GM12892 (cell line): Measurements from ENCODE around the gene DPP6.

ENCODE experiments used
- POLR2A ChIP-seq: IDR thresholded peaks from 2 replicates; pipeline ENCODE4 v1.6.1; 2011; ENCODE audit warnings: low read depth, low read length, control low read depth
- POLR2AphosphoS5 ChIP-seq: IDR thresholded peaks from 2 replicates; pipeline ENCODE4 v1.6.1; 2011; ENCODE audit warnings: low read depth, low read length, control low read depth
- TAF1 ChIP-seq: IDR thresholded peaks from 2 replicates; pipeline ENCODE4 v1.6.1; 2011; ENCODE audit warnings: low read depth, mild to moderate bottlenecking, control low read depth, low read length, borderline replicate concordance

DNA sequence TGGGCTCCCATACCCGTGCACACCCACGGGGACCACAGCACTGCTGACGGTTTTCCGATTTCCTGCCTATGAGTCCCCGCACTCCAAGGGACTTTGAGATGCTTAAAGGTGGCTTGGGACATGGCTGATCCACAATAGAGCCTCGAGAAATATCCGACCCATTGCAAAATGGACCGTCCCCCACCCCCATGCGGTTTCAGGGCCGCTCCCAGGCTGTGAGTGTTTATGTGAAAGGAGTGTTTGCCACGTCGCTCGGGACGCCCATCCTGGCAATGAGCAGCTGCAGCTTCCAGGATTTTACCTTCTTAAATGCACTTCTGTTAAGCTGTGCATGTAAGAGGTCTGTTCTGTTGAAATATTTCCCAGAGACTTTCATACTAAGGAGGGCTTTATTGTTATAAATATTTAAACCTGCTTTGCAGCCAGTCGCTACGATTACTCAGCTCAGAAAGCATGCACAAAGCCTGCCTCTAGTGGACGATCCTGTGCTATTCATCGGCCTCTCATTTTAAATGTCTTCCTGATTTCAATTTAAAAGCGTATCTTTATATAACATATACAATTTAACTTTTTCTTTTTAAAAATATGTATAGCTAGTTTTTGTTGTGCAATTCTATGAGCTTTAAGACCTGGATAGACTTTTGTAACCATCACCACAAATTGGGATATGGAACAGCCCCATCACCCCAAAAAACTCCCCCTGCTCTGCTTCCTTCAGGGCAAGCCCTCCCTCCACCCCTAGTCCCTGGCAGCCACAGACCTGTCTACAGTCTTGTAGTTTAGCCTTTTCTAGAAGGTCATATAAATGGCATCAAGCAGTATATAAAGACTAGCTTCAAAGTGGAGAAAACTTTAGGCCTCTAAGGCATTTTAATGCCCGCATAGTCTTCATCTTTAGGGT, 532.4 kb downstream of the DPP6 start:
- TF ChIP-seq POLR2AphosphoS5 (no peak), TAF1 (no peak), POLR2A (no peak)
